ENCODE results near the gene BTBD6. TPM values are rescaled to one million over a fixed set of nuclear protein-coding genes. Genes with fewer than 3 reads are reported as not detected.
A peak's percentile ranks its signal among the peaks of the same experiment; 100 is the strongest.
"Not testable (repeated sequence)": the region's sequence is repeated elsewhere in the genome, so short reads cannot be mapped to it uniquely, and the experiment has no call there.

Gene BTBD6
- total RNA-seq, 2 experiments from 2014 or later, result 49.6 to 51.3 TPM

DNA sequence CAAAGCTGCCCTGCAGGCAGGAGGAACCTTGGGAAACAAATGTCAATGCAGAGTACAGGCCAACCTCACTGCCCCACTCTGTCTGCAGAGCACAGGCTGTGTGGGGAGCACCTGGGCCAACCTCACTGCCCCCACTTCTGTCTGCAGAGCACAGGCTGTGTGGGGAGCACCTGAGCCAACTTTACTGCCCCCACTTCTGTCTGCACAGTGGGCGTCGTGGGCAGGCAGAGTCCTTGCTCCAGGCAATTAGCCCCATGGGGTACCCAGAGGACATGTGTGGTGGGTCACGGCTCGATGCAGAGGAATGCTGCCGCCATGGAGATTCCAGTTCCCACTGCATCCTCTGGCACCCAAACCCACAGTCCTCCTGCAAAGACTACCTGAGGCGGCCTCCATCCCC is 26.3 kb downstream of the BTBD6 start:
- Mint-ChIP-seq H3K4me3 (no peak overlapping the region), H3K4me1 (no peaks in the 10 kb centered on the region), H3K27ac (no peak overlapping the region), H3K9me3 (no peaks in the 10 kb centered on the region), H3K36me3 (no peaks in the 10 kb centered on the region), H3K27me3 (no peaks in the 10 kb centered on the region)
- ATAC-seq (ENCODE audit: low read depth) (no peak), DNase-seq (no peak)
- POLR2A ChIA-PET, result no interaction called here

DNA sequence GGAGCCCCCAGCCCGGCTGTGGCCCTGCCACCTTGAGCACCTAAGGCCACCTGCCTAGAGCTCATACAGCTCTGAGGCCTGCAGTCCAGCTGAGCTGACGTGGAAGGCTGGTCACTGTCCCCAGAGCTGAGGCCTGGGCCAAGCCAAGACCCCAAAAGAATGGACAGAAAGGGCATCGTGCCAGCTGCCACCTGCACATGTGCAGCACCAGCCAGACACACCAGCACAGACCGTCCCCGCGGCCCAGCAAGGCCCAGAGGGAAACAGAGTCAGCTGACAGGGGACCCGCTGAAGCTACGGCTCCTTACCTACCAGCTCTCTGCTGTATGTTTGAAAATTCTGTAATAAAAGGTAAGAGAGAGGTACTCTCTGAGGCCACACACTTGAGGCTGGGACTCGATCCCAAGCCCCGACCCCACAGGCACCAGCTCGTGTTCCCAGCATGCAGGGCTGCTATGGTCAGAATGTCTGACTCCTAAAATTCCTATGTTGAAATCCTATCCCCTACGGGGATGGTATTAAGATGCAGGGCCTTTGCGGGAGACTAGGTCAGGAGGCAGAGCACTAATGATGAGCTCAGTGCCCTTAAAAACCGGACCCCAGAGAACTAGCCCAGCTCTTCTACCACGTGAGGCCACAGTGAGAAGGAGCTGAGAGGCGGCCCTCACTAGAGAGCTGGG is 27.1 kb downstream of the BTBD6 start:
- Mint-ChIP-seq H3K9me3 (no peaks in the 10 kb centered on the region), H3K4me3 (no peak overlapping the region), H3K27me3 (no peaks in the 10 kb centered on the region), H3K4me1 (no peaks in the 10 kb centered on the region), H3K36me3 (no peaks in the 10 kb centered on the region), H3K27ac (no peak overlapping the region)
- DNase-seq (no peak), ATAC-seq (ENCODE audit: low read depth) (no peak)
- POLR2A ChIA-PET, result no interaction called here

DNA sequence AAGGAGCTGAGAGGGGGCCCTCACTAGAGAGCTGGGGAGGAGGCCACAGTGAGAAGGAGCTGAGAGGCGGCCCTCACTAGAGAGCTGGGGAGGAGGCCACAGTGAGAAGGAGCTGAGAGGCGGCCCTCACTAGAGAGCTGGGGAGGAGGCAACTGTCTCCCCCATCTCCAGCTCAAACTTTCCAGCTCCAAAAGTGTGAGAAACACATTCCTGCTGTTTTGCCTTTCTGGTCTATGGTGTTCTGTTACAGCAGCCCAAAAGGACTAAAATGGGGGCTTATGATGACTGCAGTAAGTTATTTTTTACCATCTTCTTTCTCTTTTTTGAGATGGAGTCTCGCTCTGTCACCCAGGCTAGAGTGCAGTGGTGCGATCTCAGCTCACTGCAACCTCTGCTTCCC is 29.1 kb downstream of the BTBD6 start:
- H3K4me1 Mint-ChIP-seq; H3K36me3 Mint-ChIP-seq; H3K9me3 Mint-ChIP-seq; H3K27ac Mint-ChIP-seq; H3K4me3 Mint-ChIP-seq; ATAC-seq (ENCODE audit: low read depth); H3K27me3 Mint-ChIP-seq; POLR2A ChIA-PET; DNase-seq: not testable (repeated sequence)

DNA sequence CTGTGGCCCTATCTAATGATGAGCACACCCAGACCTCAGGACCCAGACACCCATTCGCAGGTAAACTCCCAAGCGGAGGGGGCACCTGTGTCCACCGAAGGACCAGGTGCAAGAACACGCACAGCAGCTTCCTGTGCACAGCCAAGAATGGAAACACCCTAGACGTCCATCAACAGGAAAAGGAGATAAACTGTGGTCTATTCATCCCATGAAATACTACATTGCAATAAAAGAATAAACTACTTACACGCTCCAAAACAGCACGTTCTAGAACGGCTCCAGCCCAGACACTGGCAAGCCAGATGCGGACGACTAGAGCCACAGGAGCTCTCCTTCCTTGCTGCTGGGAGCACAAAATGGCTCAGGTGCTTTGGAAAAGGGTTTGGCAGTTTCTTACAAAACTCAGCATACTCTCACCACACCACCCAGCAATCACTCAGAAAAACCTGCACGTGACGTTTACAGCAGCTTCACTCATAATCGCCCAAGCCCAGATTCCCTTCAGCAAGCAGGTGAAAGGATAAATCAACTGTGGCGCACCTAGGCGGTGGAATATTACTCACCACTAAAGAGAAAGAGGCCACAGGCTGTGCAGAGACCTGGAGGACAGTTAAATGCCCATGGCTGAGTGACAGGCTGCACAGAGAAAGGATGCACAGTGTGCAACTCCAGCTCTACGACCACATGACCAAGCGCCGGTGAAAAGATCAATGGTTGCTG is 31.5 kb downstream of the BTBD6 start:
- no peak overlapping the region for H3K4me3 Mint-ChIP-seq
- POLR2A ChIA-PET, result interaction anchor here (1.0 kb wide), 1 partner anchor 21 kb away, joined by 5 read pairs; the partner anchor contains the start of gene BRF1
- DNase-seq (no peak), ATAC-seq (ENCODE audit: low read depth) (no peak)
- H3K4me1 Mint-ChIP-seq, result peaks cover 26% of the 10 kb centered on the region
- peaks cover 4% of the 10 kb centered on the region for H3K36me3 Mint-ChIP-seq
- H3K27me3 Mint-ChIP-seq, result no peaks in the 10 kb centered on the region
- H3K9me3 Mint-ChIP-seq, result no peaks in the 10 kb centered on the region
- H3K27ac Mint-ChIP-seq, result no peak overlapping the region

DNA sequence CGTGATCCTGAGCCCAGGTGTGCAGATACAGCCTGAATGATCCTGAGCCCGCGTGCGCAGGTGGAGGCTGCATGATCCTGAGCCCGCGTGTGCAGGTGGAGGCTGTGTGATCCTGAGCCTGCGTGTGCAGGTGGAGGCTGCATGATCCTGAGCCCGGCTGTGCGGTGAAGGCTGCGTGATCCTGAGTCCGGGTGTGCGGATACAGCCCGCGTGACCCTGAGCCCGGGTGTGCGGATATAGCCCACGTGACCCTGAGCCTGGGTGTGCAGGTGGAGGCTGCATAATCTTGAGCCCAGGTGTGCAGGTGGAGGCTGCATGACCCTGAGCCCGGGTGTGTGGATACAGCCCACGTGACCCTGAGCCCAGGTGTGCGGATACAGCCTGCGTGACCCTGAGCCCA is 32.2 kb downstream of the BTBD6 start:
- H3K27me3 Mint-ChIP-seq, result no peaks in the 10 kb centered on the region
- peaks cover 4% of the 10 kb centered on the region for H3K36me3 Mint-ChIP-seq
- POLR2A ChIA-PET, result no interaction called here
- ATAC-seq (ENCODE audit: low read depth), result no peak
- peaks cover 26% of the 10 kb centered on the region for H3K4me1 Mint-ChIP-seq
- no peak for DNase-seq
- H3K4me3 Mint-ChIP-seq, result no peak overlapping the region
- H3K9me3 Mint-ChIP-seq, result no peaks in the 10 kb centered on the region
- H3K27ac Mint-ChIP-seq, result no peak overlapping the region

DNA sequence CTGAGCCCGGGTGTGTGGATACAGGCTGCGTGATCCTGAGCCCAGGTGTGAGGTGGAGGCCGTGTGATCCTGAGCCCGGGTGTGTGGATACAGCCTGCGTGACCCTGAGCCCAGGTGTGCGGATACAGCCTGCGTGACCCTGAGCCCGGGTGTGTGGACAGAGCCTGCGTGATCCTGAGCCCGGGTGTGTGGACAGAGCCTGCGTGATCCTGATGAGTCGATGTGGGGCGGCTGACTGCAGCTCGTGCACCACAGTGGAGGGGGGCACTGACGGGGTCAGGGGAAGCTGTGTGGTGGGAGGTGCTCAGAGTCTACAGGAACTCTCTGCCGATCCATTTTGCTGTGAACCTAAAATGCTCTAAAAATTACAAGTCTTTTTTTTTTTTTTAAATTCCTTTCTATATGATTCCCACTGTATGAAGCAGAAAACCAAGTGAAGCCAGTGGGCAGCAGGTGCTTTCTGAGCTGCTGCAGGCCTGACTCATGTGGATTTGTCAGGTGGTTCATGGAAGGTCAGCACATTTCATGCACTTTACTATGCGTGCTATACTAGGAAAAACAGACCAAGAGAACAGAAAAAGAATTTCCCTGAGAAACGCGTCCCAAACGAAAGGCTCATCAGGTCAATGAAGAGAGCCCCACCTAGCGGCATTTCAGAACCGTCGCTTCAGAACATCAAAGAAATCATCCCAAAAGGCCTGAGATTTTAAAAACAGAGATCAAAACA is 33.2 kb downstream of the BTBD6 start:
- no peak for DNase-seq
- POLR2A ChIA-PET, result interaction anchor here (0.6 kb wide), 1 partner anchor 234 kb away, joined by 3 read pairs; no protein-coding TSS in a partner anchor
- H3K4me3 Mint-ChIP-seq, result no peak overlapping the region
- H3K27ac Mint-ChIP-seq, result no peak overlapping the region
- H3K4me1 Mint-ChIP-seq, result peaks cover 26% of the 10 kb centered on the region
- H3K27me3 Mint-ChIP-seq, result no peaks in the 10 kb centered on the region
- H3K9me3 Mint-ChIP-seq, result no peaks in the 10 kb centered on the region
- H3K36me3 Mint-ChIP-seq, result peaks cover 7% of the 10 kb centered on the region
- ATAC-seq (ENCODE audit: low read depth), result no peak

DNA sequence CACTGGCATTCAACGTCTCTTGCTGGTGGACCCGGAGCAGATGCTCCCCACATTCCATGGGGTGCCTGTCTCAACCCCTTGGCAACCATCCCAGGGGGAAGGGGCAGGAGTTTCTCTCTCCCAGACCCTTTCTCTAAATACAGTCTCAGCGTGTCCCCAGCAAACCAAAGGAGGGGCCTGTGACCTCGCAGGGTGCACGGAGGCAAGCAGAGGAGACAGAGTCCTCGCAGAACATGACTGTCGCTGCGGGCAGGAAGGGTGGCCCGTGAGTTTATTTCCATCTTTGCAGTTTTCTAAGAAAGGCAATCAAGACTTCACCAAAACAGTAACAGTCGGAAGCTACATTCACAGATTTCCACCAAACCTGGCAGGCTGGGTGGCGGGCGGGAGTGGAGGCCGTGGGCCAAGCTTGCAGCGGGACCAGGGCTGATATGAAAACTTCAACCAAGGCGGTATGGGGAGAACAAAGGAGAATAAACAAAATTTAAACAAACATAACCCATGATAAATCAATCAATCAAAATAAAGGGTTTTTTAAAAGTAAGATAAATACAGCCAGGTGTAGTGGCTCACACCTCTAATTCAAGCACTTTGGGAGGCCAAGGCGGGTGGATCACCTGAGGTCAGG is 33.9 kb downstream of the BTBD6 start:
- POLR2A ChIA-PET, result interaction anchor here (0.6 kb wide), 1 partner anchor 234 kb away, joined by 3 read pairs; no protein-coding TSS in a partner anchor
- H3K9me3 Mint-ChIP-seq, result no peaks in the 10 kb centered on the region
- peaks cover 26% of the 10 kb centered on the region for H3K4me1 Mint-ChIP-seq
- no peaks in the 10 kb centered on the region for H3K27me3 Mint-ChIP-seq
- H3K4me3 Mint-ChIP-seq, result no peak overlapping the region
- H3K27ac Mint-ChIP-seq, result no peak overlapping the region
- DNase-seq, result no peak
- no peak for ATAC-seq (ENCODE audit: low read depth)
- peaks cover 7% of the 10 kb centered on the region for H3K36me3 Mint-ChIP-seq

DNA sequence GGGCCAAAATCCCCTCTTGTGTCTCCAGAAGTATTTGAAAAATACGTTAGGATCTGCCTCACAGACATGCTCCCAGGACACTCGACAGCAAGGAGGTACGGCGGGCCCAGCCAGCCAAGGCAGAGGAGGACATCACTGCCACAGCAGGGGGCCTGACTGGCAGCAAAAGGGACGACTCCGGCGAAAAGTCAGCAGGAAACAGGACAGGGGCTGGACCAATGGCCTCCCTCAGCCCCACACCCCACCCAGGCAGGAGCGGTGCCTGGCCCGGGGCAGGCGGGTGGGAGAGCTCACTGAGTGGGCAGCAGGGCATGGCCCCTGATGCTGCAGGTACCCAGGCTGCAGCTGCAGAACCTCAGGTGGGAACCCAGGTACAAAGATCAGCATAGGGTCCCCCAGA is 34.7 kb downstream of the BTBD6 start:
- Mint-ChIP-seq H3K27me3 (no peaks in the 10 kb centered on the region), H3K4me1 (peaks cover 26% of the 10 kb centered on the region), H3K27ac (no peak overlapping the region), H3K4me3 (no peak overlapping the region), H3K36me3 (peaks cover 7% of the 10 kb centered on the region), H3K9me3 (no peaks in the 10 kb centered on the region)
- no peak for ATAC-seq (ENCODE audit: low read depth)
- POLR2A ChIA-PET, result no interaction called here
- no peak for DNase-seq

DNA sequence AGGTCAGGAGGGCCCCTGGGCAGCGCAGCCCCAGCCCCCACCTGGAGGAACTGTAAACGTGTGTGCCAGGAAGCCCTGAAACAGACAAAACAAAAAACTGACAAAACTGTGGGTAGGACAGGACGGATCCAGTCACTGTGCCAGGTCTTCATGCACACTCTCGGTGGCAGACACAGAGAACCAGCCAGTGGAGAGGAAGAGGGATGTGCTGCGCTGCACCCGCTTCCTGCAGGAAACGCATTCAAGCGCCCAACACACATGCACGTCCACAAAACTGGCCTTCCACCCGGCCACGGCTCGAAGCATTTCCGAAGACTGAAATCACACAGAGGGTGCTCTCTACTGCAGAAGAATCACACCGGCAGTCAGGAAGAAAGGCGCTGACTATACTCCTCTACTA is 35.6 kb downstream of the BTBD6 start:
- DNase-seq (no peak), ATAC-seq (ENCODE audit: low read depth) (peak; percentile 87)
- POLR2A ChIA-PET, result no interaction called here
- H3K9me3 Mint-ChIP-seq, result no peaks in the 10 kb centered on the region
- H3K4me1 Mint-ChIP-seq, result peaks cover 26% of the 10 kb centered on the region
- peaks cover 7% of the 10 kb centered on the region for H3K36me3 Mint-ChIP-seq
- H3K4me3 Mint-ChIP-seq, result peak overlapping the region; percentile 49
- H3K27ac Mint-ChIP-seq, result peak overlapping the region; percentile 72
- H3K27me3 Mint-ChIP-seq, result no peaks in the 10 kb centered on the region

DNA sequence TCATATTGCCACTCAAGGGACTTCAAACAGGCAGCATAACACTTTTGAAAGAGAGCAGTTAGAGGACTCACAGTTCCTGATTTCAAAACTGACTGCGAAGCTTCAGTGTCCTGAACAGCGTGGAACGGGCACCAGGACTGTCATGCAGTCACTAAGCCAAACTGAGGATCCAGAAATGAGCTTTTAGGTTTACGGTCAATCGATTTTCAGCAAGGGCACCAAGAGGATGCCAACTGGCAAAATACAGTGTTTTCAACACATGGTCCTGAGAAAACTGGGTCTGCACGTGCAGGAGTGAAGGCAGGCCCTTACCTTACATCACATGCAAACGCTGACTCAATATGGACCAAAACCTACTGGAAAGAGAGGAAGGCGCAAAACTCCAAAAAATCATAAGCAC is 36.8 kb downstream of the BTBD6 start:
- H3K36me3 Mint-ChIP-seq, result peaks cover 7% of the 10 kb centered on the region
- peaks cover 26% of the 10 kb centered on the region for H3K4me1 Mint-ChIP-seq
- no peak overlapping the region for H3K27ac Mint-ChIP-seq
- POLR2A ChIA-PET, result no interaction called here
- H3K4me3 Mint-ChIP-seq, result no peak overlapping the region
- ATAC-seq (ENCODE audit: low read depth) (no peak), DNase-seq (no peak)
- no peaks in the 10 kb centered on the region for H3K9me3 Mint-ChIP-seq
- no peaks in the 10 kb centered on the region for H3K27me3 Mint-ChIP-seq

DNA sequence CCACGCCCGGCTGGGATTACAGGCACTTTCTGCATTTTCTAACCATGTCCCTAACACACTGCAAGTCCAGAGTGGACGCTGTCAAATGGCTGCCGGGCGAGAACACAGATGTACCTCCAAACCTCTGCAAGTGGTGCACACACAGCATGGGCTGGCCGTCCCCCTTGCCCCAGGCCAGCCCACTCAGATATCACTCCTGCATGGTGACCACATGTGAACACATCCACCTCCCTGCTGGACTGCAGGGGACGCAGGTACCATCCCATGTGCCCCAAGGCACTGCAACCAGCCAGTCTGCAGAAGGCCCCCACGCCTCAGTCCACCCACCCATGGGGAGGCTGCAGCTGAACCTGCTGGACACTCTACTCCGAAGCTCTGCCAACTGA is 38.4 kb downstream of the BTBD6 start:
- Mint-ChIP-seq H3K4me1 (peaks cover 33% of the 10 kb centered on the region), H3K4me3 (no peak overlapping the region), H3K9me3 (no peaks in the 10 kb centered on the region), H3K27ac (peak overlapping the region; percentile 48), H3K36me3 (peaks cover 11% of the 10 kb centered on the region), H3K27me3 (no peaks in the 10 kb centered on the region)
- POLR2A ChIA-PET, result no interaction called here
- DNase-seq (no peak), ATAC-seq (ENCODE audit: low read depth) (no peak)

DNA sequence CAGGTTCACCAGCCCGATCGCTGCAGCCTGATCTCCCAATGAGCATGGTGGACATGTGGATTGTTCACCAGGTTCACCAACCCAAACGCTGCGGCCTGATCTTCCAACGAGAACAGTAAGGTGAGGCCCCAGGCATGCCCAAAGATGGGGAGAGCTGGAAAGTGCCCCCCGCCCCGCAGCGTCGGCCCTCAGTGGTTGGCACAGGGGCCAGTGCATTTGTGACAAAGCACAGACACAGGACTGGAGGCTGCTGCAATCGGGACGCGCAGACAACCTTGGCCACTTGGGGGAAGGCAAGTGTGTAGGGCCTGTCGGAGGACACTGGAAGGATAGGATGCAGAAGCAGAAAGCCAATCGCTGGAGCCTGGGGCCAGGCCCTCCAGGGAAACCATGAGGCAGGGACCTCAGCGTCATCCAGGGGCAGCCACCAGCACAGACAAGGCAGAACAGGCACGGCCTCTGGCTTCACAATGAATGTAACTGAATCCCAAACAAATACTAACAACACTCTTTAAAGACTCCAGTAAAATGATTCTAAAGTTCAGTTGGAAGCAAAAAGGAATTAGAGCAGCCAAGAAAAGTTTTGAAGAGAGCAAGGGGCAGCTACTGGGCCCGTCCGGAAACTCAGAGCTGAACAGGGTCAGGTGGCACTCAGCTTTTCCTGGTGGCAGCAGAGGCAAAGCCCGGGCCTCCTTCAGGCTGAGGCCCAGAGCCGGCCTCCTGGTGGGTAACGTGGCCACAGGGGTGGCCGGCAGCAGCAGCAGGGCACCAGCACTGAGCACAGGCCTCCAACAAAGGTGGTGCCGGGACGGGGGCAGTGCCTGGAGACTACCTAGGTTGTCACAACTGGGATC is 39.1 kb downstream of the BTBD6 start:
- Mint-ChIP-seq H3K4me3 (no peak overlapping the region), H3K27ac (peak overlapping the region; percentile 12), H3K9me3 (no peaks in the 10 kb centered on the region), H3K36me3 (peaks cover 11% of the 10 kb centered on the region), H3K27me3 (no peaks in the 10 kb centered on the region), H3K4me1 (peaks cover 31% of the 10 kb centered on the region)
- POLR2A ChIA-PET, result interaction anchor here (6.1 kb wide), 1 partner anchor 13 kb away, joined by 44 read pairs; the partner anchor contains the start of gene BRF1
- DNase-seq (no peak), ATAC-seq (ENCODE audit: low read depth) (no peak)

DNA sequence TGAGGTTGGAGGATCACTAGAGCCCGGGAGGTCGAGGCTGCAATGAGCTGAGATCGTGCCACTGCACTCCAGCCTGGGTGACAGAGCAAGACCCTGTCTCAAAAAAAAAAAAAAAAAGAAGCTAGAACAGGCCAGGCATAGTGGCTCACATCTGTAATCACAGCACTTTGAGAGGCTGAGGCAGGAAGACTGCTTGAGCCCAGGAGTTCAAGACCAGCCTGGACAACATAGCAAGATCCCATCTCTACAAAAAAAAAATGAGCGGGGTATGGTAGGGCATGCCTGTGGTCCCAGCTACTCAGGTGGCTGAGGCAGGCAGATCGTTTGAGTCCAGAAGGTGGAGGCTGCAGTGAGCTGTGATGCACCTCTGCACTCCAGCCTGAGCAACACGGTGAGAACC is 40.6 kb downstream of the BTBD6 start:
- ATAC-seq (ENCODE audit: low read depth); H3K9me3 Mint-ChIP-seq; DNase-seq; H3K4me3 Mint-ChIP-seq; H3K36me3 Mint-ChIP-seq; H3K27ac Mint-ChIP-seq; H3K27me3 Mint-ChIP-seq: not testable (repeated sequence)
- POLR2A ChIA-PET, result interaction anchor here (6.1 kb wide), 1 partner anchor 12 kb away, joined by 44 read pairs; the partner anchor contains the start of gene BRF1
- peaks cover 33% of the 10 kb centered on the region for H3K4me1 Mint-ChIP-seq

Measured in activated naive CD8-positive, alpha-beta T cell treated with anti-CD3 and anti-CD28 coated beads, Interleukin-2, amount 10 ng/mL, durations not matched to agents 7 days and 5 days (primary cell).